Ascending aorta (tissue), 2 donors: Measurements from ENCODE around the gene DPH1. TPM values are rescaled to one million over a fixed set of nuclear protein-coding genes. Genes with fewer than 3 reads are reported as not detected.

Source experiments
- DNase-seq, 2 donors: peaks; one replicate each; pipeline ENCODE4 v3.0.0-alpha.2; 2019; ENCODE audit warnings: low spot score in 2 of 2
- H3K27ac ChIP-seq, 2 donors: fragments of 200-600 bp; sonication (generic); one replicate each; pipeline ENCODE4 v1.5.1; 2016 to 2017; ENCODE audit warnings: mild to moderate bottlenecking in 1 of 2
- H3K27me3 ChIP-seq: fragments of 200-600 bp; sonication (generic); one replicate; pipeline ENCODE4 v1.5.1; 2017
- H3K36me3 ChIP-seq, 2 donors: fragments of 200-600 bp; sonication (generic); one replicate each; pipeline ENCODE4 v1.5.1; 2016
- H3K4me1 ChIP-seq, 2 donors: fragments of 200-600 bp; sonication (generic); one replicate each; pipeline ENCODE4 v1.5.1; 2016 to 2017; ENCODE audit warnings: mild to moderate bottlenecking in 1 of 2
- H3K4me3 ChIP-seq, 2 donors: fragments of 200-600 bp; sonication (generic); one replicate each; pipeline ENCODE4 v1.5.1; 2016 to 2017; ENCODE audit warnings: mild to moderate bottlenecking in 1 of 2
- H3K9me3 ChIP-seq, 2 donors: fragments of 200-600 bp; sonication (generic); one replicate each; pipeline ENCODE4 v1.5.1; 2016
- intact Hi-C: fragments of 100-400 bp; cut with DNase I; formaldehyde crosslinking; loops from one replicate; pipeline ENCODE4 v1.15.1; 2023
- total RNA-seq: library from RNA; depleted of rRNA; stranded (reverse); fragments of >200 nt; gene quantifications from one replicate; pipeline ENCODE4 v1.1.0, GENCODE V29; 2016
- TF ChIP-seq, protein P1 (sequence below), 3 experiments: fragments of 200-600 bp in 2 of 3; fragments of 450-650 bp in 1 of 3; sonication (generic) in 2 of 3; IDR thresholded peaks; one replicate each; pipeline ENCODE4 v1.5.1; 2016 to 2019; ENCODE audit warnings: antibody characterized with exemption in 3 of 3, mild to moderate bottlenecking in 1 of 3, moderate library complexity in 1 of 3

The DPH1 gene
- total RNA-seq, 1 donor from 2014 or later = 125 TPM

DNA sequence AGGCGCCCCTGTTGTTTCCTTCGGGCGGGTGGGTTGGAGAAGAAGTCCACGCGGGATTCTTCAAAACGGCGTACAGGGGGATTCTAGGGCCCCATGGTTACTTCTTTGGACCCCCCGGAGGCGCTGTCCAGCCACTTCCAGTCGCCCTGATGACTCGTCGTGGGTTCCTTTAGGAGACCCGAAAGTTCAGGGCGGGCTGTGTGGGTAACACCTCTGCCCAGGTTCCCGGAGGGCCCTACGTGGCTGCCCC, 24.2 kb downstream of the DPH1 start:
- H3K27ac ChIP-seq = peak overlapping the region; percentile 24 to 49
- peak overlapping the region; percentile 57 to 77 for H3K4me3 ChIP-seq
- H3K27me3 ChIP-seq = no peaks in the 10 kb centered on the region
- H3K4me1 ChIP-seq = peaks cover 31 to 34% of the 10 kb centered on the region in 2 donors
- TF ChIP-seq, protein P1, sequence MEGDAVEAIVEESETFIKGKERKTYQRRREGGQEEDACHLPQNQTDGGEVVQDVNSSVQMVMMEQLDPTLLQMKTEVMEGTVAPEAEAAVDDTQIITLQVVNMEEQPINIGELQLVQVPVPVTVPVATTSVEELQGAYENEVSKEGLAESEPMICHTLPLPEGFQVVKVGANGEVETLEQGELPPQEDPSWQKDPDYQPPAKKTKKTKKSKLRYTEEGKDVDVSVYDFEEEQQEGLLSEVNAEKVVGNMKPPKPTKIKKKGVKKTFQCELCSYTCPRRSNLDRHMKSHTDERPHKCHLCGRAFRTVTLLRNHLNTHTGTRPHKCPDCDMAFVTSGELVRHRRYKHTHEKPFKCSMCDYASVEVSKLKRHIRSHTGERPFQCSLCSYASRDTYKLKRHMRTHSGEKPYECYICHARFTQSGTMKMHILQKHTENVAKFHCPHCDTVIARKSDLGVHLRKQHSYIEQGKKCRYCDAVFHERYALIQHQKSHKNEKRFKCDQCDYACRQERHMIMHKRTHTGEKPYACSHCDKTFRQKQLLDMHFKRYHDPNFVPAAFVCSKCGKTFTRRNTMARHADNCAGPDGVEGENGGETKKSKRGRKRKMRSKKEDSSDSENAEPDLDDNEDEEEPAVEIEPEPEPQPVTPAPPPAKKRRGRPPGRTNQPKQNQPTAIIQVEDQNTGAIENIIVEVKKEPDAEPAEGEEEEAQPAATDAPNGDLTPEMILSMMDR (IDR thresholded peaks at IDR 0.05) = no peak
- intact Hi-C loops = loop anchor here (2.0 to 10.0 kb wide), 2 partner anchors 229 to 341 kb away; no protein-coding TSS in a partner anchor
- peaks cover 4 to 5% of the 10 kb centered on the region in 2 donors for H3K36me3 ChIP-seq
- DNase-seq = no peak
- H3K9me3 ChIP-seq = no peaks in the 10 kb centered on the region

DNA sequence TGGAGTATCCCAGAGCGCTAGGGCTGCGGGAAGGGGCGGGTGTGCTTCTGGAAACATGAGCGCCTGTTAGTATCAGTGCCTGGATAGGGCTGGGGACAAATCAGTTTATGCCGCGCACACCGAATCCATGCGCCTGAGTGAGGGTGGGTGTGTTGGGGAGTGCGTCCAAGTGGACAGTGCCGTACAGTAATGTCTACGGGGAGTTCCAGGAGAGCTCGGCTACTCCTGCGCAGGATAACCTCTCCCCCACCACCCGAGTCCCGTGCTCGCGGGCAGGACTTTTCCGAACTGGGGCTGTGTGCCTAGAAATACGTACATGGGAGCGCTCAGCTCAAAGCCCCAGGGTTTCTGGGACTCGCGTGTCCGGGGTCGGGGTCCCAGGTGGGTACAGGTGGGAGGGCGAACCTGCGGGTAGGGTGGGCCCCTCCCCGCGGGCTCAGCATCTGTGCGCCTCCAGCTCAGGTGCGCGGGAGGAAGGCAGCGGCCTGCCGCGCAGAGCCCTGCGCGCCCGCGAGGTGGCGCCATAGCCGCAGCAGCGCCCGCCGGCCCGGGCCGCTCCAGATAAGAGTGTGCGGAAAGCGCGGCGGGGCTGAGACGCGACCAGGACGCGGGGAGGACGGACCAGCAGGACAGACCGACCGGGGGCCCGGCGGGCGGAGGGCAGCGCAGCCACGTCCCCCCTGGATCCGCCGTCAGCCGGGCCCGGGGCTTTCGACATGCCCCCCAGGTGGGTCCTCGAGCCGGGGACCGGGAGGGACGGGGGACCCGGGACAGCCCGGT, 24.7 kb downstream of the DPH1 start, which contains the start of gene HIC1:
TSS of gene HIC1 (plus strand) at position 592 of the 780 bp plus-strand sequence. CDS start 1,588 bp downstream, outside the sequence.
- Histone ChIP-seq H3K9me3 (no peaks in the 10 kb centered on the region), H3K27me3 (no peaks in the 10 kb centered on the region), H3K4me3 (peak within 1 kb of the TSS; percentile 57 to 77), H3K36me3 (peaks cover 4 to 5% of the 10 kb centered on the region in 2 donors), H3K27ac (peak within 1 kb of the TSS; percentile 71 to 77), H3K4me1 (peaks cover 27 to 29% of the 10 kb centered on the region in 2 donors)
- DNase-seq = peak in 1 of 2 donors; percentile 85
- intact Hi-C loops = loop anchor here (1.0 to 10.0 kb wide), 4 partner anchors 38 to 340 kb away; no protein-coding TSS in a partner anchor
- TF ChIP-seq, protein P1 (IDR thresholded peaks at IDR 0.05) = peak; percentile 71 to 97 (median 92)

DNA sequence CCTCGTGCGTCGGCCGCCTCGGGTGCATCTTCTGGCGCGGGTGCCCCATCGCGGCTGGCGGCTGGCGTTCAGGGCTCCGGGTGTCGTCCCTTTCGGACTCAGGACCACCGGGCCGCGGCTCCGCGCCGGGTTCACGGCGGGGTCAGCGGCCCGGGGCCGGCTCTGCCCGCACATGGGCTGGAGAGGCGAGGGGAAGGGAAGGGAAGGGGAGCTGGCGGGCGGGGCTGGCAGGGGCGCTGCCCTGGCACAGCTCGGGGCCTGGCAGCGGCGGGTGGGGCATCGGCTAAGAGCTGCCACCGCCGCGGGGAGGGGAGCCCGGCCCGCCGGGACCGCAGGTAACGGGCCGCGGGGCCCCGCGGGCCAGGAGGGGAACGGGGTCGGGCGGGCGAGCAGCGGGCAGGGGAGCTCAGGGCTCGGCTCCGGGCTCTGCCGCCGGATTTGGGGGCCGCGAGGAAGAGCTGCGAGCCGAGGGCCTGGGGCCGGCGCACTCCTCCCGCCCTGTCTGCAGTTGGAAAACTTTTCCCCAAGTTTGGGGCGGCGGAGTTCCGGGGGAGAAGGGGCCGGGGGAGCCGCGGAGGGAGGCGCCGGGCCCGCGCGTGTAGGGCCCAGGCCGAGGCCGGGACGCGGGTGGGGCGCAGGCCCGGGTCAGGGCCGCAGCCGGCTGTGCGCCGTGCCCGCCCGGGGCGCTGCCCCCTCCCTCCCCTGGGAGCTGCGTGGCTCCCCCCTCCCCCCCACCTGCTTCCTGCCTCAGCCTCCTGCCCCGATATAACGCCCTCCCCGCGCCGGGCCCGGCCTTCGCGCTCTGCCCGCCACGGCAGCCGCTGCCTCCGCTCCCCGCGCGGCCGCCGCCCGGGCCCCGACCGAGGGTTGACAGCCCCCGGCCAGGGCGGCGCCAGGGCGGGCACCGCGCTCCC, 25.6 kb downstream of the DPH1 start:
- TF ChIP-seq, protein P1 (IDR thresholded peaks at IDR 0.05) = no peak
- peak overlapping the region; percentile 57 to 77 for H3K4me3 ChIP-seq
- no peaks in the 10 kb centered on the region for H3K27me3 ChIP-seq
- no peak for DNase-seq
- peaks cover 5 to 10% of the 10 kb centered on the region in 2 donors for H3K36me3 ChIP-seq
- H3K27ac ChIP-seq = peak overlapping the region; percentile 71 to 77
- no peaks in the 10 kb centered on the region for H3K9me3 ChIP-seq
- intact Hi-C loops = loop anchor here (1.0 to 10.0 kb wide), 4 partner anchors 37 to 339 kb away; no protein-coding TSS in a partner anchor
- H3K4me1 ChIP-seq = peaks cover 23 to 25% of the 10 kb centered on the region in 2 donors

DNA sequence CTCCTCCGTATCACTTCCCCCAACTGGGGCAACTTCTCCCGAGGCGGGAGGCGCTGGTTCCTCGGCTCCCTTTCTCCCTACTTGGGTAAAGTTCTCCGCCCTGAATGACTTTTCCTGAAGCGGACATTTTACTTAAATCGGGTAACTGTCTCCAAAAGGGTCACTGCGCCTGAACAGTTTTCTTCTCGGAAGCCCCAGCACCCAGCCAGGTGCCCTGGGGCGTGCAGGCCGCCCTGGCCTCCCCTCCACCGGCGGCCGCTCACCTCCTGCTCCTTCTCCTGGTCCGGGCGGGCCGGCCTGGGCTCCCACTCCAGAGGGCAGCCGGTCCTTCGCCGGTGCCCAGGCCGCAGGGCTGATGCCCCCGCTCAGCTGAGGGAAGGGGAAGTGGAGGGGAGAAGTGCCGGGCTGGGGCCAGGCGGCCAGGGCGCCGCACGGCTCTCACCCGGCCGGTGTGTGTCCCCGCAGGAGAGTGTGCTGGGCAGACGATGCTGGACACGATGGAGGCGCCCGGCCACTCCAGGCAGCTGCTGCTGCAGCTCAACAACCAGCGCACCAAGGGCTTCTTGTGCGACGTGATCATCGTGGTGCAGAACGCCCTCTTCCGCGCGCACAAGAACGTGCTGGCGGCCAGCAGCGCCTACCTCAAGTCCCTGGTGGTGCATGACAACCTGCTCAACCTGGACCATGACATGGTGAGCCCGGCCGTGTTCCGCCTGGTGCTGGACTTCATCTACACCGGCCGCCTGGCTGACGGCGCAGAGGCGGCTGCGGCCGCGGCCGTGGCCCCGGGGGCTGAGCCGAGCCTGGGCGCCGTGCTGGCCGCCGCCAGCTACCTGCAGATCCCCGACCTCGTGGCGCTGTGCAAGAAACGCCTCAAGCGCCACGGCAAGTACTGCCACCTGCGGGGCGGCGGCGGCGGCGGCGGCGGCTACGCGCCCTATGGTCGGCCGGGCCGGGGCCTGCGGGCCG, 26.5 kb downstream of the DPH1 start:
- Histone ChIP-seq H3K27me3 (no peaks in the 10 kb centered on the region), H3K4me1 (peaks cover 14 to 22% of the 10 kb centered on the region in 2 donors)
- DNase-seq = no peak

More for the DNA sequence above, 26.5 kb downstream of the DPH1 start:
- H3K36me3 ChIP-seq = peaks cover 11 to 20% of the 10 kb centered on the region in 2 donors
- H3K4me3 ChIP-seq = peak overlapping the region; percentile 57 to 77
- TF ChIP-seq, protein P1 (IDR thresholded peaks at IDR 0.05) = no peak
- intact Hi-C loops = loop anchor here (5.0 to 10.0 kb wide), 2 partner anchors 36 to 338 kb away; no protein-coding TSS in a partner anchor
- peak overlapping the region; percentile 54 to 57 for H3K27ac ChIP-seq
- no peaks in the 10 kb centered on the region for H3K9me3 ChIP-seq
